Panc1 (cell line): ENCODE results near the gene SETD6. TPM values are rescaled to one million over a fixed set of nuclear protein-coding genes. Genes with fewer than 3 reads are reported as not detected.

Experiments
- ATAC-seq: fragments of 200-7000 bp; cut with Tn5 transposase; 2 replicates; pipeline ENCODE4 v1.9.1; 2020; ENCODE audit warnings: mild to moderate bottlenecking, moderate library complexity
- BruUV-seq: library from RNA; stranded (reverse); fragments of 400-500 nt; replicated peaks from 2 replicates; lab custom pipeline; 2021; lab: Mats Ljungman, UMichigan
- CTCF ChIA-PET: fragments of 300-600 bp; sonication (Branson Sonifier 250); formaldehyde crosslinking; loops from one replicate; lab custom pipeline; 2022; ENCODE audit warnings: antibody characterized with exemption; lab: Charles Lee
- POLR2A ChIA-PET: fragments of 300-600 bp; sonication (Branson Sonifier 250); formaldehyde crosslinking; loops from one replicate; lab custom pipeline; 2022; ENCODE audit warnings: antibody characterized with exemption; lab: Charles Lee
- DNase-seq: peaks from one replicate; pipeline ENCODE4 v3.0.0-alpha.2; 2010; ENCODE audit warnings: low read depth, low spot score
- H3K27ac ChIP-seq: 2 replicates; pipeline ENCODE4 v1.5.1; 2011; ENCODE audit warnings: mild to moderate bottlenecking, low read length, inconsistent platforms
- H3K27me3 ChIP-seq: fragments of 200-500 bp; sonication (Bioruptor generic); 2 replicates; pipeline ENCODE4 v1.6.0; 2014; ENCODE audit warnings: low read length, inconsistent platforms; ENCODE audit not compliant: control insufficient read depth, insufficient read depth
- H3K36me3 ChIP-seq: fragments of 200-500 bp; sonication (Bioruptor generic); 2 replicates; pipeline ENCODE4 v1.5.1; 2014; ENCODE audit warnings: inconsistent platforms, mild to moderate bottlenecking, low read length, moderate library complexity; ENCODE audit not compliant: control insufficient read depth, insufficient read depth
- H3K4me1 ChIP-seq: 2 replicates; pipeline ENCODE4 v1.5.1; 2011; ENCODE audit warnings: inconsistent platforms, mild to moderate bottlenecking, low read length, moderate library complexity; ENCODE audit not compliant: control insufficient read depth, insufficient read depth
- H3K4me3 ChIP-seq, 2 experiments: 2 replicates each; pipeline ENCODE4 v1.5.1; 2011 to 2012; ENCODE audit warnings: low read depth in 2 of 2, low read length in 2 of 2, mild to moderate bottlenecking in 2 of 2, inconsistent platforms in 1 of 2, moderate library complexity in 1 of 2
- H3K9me3 ChIP-seq: fragments of 200-500 bp; sonication (Bioruptor generic); 2 replicates; pipeline ENCODE4 v1.5.1; 2014; ENCODE audit warnings: low read depth, mild to moderate bottlenecking, inconsistent platforms, low read length, moderate library complexity; ENCODE audit not compliant: control insufficient read depth, insufficient read depth
- POLR2AphosphoS5 ChIP-seq: IDR thresholded peaks from 2 replicates; pipeline ENCODE4 v1.6.1; 2012; ENCODE audit warnings: mild to moderate bottlenecking, low read depth, low read length, moderate library complexity
- SIN3A ChIP-seq: IDR thresholded peaks from 2 replicates; pipeline ENCODE4 v1.6.1; 2012; ENCODE audit warnings: low read depth, mild to moderate bottlenecking, low read length, moderate library complexity, borderline replicate concordance; ENCODE audit not compliant: insufficient read depth
- TCF7L2 ChIP-seq: IDR thresholded peaks from 2 replicates; pipeline ENCODE4 v1.6.1; 2011; ENCODE audit warnings: mild to moderate bottlenecking, low read depth, low read length, inconsistent platforms
- in situ Hi-C: cut with HindIII; loops from 2 replicates; pipeline ENCODE4 v1.10.0; 2016; ENCODE audit warnings: low sequenced_read_pairs, low pct_unique_long_range_greater_than_20kb
- intact Hi-C: fragments of 100-400 bp; cut with micrococcal nuclease; formaldehyde crosslinking; loops from one replicate; pipeline ENCODE4 v1.10.0; 2022; ENCODE audit not compliant: unreplicated experiment
- total RNA-seq: library from RNA; stranded (reverse); gene quantifications from one replicate; pipeline ENCODE4 v1.2.1, GENCODE V29; 2021; ENCODE audit not compliant: unreplicated experiment
- TF ChIP-seq, protein P1 (sequence below): fragments of 450-650 bp; IDR thresholded peaks from 2 replicates; pipeline ENCODE4 v1.5.1; 2017; ENCODE audit warnings: mild to moderate bottlenecking
- TF ChIP-seq, protein P2 (sequence below), 2 experiments: IDR thresholded peaks; 2 replicates each; pipeline ENCODE4 v1.6.1; 2011 to 2012; ENCODE audit warnings: low read depth in 2 of 2, control low read depth in 1 of 2, low read length in 1 of 2, mild to moderate bottlenecking in 1 of 2, moderate library complexity in 1 of 2; ENCODE audit not compliant: insufficient read depth in 1 of 2

Gene SETD6
- total RNA-seq, 1 experiment from 2014 or later, result 28.3 TPM

DNA sequence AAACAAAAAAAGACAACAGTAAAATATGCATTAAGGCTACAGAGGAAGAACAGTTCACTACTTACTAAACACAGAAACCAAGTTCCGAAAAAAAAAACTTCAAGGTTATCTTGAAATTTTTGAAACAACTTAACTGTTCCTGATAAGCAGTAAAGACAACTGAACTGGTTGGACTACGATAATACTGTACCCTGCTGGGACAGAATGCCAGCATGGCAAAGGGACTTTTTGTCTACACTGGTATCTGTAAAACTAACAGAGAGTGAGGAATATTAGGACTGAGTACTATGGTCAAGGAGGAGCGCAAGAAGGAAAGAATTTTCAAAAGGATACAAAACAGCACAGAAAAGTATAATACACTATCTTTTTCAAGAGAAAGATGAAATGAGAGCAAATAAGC is 19.8 kb downstream of the SETD6 start:
- TF ChIP-seq, protein P1, sequence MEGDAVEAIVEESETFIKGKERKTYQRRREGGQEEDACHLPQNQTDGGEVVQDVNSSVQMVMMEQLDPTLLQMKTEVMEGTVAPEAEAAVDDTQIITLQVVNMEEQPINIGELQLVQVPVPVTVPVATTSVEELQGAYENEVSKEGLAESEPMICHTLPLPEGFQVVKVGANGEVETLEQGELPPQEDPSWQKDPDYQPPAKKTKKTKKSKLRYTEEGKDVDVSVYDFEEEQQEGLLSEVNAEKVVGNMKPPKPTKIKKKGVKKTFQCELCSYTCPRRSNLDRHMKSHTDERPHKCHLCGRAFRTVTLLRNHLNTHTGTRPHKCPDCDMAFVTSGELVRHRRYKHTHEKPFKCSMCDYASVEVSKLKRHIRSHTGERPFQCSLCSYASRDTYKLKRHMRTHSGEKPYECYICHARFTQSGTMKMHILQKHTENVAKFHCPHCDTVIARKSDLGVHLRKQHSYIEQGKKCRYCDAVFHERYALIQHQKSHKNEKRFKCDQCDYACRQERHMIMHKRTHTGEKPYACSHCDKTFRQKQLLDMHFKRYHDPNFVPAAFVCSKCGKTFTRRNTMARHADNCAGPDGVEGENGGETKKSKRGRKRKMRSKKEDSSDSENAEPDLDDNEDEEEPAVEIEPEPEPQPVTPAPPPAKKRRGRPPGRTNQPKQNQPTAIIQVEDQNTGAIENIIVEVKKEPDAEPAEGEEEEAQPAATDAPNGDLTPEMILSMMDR, result no peak
- TF ChIP-seq, protein P2, sequence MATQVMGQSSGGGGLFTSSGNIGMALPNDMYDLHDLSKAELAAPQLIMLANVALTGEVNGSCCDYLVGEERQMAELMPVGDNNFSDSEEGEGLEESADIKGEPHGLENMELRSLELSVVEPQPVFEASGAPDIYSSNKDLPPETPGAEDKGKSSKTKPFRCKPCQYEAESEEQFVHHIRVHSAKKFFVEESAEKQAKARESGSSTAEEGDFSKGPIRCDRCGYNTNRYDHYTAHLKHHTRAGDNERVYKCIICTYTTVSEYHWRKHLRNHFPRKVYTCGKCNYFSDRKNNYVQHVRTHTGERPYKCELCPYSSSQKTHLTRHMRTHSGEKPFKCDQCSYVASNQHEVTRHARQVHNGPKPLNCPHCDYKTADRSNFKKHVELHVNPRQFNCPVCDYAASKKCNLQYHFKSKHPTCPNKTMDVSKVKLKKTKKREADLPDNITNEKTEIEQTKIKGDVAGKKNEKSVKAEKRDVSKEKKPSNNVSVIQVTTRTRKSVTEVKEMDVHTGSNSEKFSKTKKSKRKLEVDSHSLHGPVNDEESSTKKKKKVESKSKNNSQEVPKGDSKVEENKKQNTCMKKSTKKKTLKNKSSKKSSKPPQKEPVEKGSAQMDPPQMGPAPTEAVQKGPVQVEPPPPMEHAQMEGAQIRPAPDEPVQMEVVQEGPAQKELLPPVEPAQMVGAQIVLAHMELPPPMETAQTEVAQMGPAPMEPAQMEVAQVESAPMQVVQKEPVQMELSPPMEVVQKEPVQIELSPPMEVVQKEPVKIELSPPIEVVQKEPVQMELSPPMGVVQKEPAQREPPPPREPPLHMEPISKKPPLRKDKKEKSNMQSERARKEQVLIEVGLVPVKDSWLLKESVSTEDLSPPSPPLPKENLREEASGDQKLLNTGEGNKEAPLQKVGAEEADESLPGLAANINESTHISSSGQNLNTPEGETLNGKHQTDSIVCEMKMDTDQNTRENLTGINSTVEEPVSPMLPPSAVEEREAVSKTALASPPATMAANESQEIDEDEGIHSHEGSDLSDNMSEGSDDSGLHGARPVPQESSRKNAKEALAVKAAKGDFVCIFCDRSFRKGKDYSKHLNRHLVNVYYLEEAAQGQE (IDR thresholded peaks at IDR 0.05; ENCODE audit: insufficient read depth in 1 of 2, low read depth in 2 of 2, low read length in 1 of 2), result no peak
- no peak for TF ChIP-seq POLR2AphosphoS5
- no peak for TF ChIP-seq SIN3A
- no peak for TF ChIP-seq TCF7L2
- no peak overlapping the region for H3K27ac ChIP-seq
- in situ Hi-C loops, result no loop called here
- DNase-seq, result no peak
- no TSS peak for BruUV-seq
- ChIA-PET POLR2A (no interaction called here), CTCF (no interaction called here)
- H3K9me3 ChIP-seq, result no peaks in the 10 kb centered on the region
- no peak overlapping the region for H3K4me3 ChIP-seq
- no peaks in the 10 kb centered on the region for H3K27me3 ChIP-seq
- intact Hi-C loops, result no loop called here
- ATAC-seq, result no peak
- H3K4me1 ChIP-seq, result no peaks in the 10 kb centered on the region
- H3K36me3 ChIP-seq, result peaks cover 55% of the 10 kb centered on the region

DNA sequence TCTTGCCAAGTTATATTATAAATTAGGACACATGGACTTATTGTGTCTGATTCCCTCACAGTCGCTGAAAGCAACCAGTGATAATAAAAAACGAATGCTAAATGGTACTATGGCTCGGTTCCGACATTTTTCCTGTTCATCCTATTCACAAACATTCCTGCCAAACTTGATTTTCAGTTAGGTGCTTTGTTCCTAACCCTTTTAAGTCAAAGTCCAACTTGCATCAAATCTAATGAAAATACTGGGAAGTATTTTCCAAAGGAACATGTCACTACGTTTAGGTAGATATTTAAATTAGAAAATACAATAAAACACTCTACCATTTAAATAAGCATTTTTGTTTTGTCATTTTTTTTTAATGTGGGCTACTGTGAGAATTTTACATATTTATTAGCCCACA is 21.0 kb downstream of the SETD6 start:
- CTCF ChIA-PET, result no interaction called here
- no peak for DNase-seq
- H3K27me3 ChIP-seq, result no peaks in the 10 kb centered on the region
- in situ Hi-C loops, result no loop called here
- H3K27ac ChIP-seq, result no peak overlapping the region
- no peaks in the 10 kb centered on the region for H3K9me3 ChIP-seq
- no peak overlapping the region for H3K4me3 ChIP-seq
- BruUV-seq, result no TSS peak
- no peak for ATAC-seq
- H3K4me1 ChIP-seq, result no peaks in the 10 kb centered on the region
- POLR2A ChIA-PET, result no interaction called here
- H3K36me3 ChIP-seq, result peaks cover 56% of the 10 kb centered on the region
- TF ChIP-seq, protein P2 (IDR thresholded peaks at IDR 0.05; ENCODE audit: insufficient read depth in 1 of 2, low read depth in 2 of 2, low read length in 1 of 2), result no peak
- TF ChIP-seq, protein P1, result no peak
- TF ChIP-seq TCF7L2 (no peak), SIN3A (no peak), POLR2AphosphoS5 (no peak)
- intact Hi-C loops, result no loop called here
